HG03039 (cell line): ENCODE results near the gene ASCL2.
"Not testable (repeated sequence)": the region's sequence is repeated elsewhere in the genome, so short reads cannot be mapped to it uniquely, and the experiment has no call there.

ENCODE experiments used
- ATAC-seq: cut with Tn5 transposase; IDR thresholded peaks from one replicate; pipeline ENCODE4 v1.9.1; 2021; ENCODE audit warnings: mild to moderate bottlenecking, moderate library complexity; ENCODE audit not compliant: unreplicated experiment

Gene ASCL2

DNA sequence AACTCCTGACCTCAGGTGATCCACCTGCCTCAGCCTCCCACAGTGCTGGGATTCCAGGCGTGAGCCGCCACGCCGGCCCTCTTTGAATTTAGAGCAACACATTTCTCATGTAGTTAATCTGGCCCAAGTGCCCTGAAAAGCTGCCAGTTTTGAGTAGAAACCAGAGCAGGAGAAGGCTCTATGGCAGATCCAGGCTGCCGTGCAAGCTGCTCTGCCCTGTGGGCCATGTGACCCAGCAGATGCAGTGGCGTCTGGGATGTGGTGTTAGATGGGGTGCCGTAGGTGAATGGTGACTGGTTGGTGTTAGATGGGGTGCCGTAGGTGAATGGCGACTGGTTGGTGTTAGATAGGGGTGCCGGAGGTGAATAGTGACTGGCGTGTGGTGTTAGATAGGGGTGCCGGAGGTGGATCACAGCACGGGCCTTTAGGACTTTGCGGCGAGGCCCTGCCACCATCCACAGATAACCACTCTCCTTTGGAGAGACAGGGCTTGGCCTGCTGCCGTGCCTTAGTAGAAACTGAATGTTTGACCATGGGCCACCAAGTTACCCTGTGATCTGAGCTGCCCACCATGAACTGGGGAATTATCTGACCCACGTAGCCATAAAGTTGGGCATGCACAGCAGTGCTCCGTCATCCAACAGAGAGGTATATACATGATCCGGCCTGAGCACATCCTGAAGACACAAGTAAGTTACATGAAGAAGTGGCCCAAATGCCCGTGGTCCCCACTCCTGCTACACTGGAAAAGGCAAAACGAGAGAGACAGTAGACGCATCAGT lies 32.7 kb downstream of the ASCL2 start:
- ATAC-seq = no peak

- ATAC-seq = not testable (repeated sequence)
These were observed 33.8 kb downstream of the ASCL2 start for GRCh38 chr11:2236381-2237134.

DNA sequence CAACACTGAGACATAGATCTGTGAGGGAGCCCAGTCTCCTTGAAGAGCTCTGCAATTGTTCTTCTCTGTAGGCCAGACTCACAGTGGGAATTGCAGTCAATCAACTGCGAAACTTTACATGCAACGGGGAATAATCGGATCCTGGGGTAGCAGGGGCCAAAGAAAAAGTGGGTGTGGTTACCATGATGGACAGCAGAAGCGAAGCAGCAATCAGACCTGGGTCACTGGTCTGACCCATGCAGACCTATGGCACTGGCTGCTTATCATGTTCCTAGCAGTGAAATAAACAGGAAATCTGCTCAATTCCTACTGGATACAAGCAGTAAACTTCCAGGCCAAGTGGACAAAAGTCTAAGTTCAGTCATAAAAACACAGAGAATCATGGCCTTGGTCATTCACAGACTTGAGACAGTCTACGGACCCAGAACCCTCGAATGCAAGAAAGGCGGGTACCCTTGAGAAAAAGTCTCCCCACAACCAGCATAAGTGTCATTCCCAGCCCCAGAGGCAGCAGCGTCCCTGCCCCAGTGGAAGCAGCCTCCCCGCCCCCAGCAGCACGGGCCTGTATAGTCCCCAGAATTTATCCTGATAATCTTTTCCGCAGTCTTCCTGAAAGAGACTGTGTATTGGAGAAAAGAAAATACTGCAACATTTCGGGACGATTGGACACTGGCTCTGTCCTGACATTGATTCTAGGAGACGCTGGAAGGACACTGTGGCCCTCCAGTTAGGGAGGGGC lies 34.6 kb downstream of the ASCL2 start:
- ATAC-seq = no peak

DNA sequence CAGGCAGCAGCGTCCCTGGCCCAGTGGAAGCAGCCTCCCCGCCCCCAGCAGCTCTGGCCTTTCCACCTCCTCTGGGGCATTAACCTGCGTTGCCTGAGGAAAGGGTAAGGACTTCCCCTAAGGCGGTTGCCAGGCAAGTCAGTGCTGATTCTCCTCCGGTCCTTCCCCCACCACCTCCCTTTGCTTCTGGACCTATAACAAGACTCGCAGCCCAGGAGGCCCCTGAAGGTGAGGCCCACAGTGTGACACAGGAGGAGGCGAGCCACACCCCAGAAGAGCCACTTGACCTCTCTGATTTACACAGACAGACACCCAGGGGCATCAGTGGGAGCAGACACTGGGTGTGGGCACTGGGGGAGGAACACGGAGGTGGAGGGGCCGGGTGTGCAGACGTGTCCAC lies 35.4 kb downstream of the ASCL2 start:
- no peak for ATAC-seq

- no peak for ATAC-seq
These were observed 36.5 kb downstream of the ASCL2 start for GRCh38 chr11:2233693-2234455.

DNA sequence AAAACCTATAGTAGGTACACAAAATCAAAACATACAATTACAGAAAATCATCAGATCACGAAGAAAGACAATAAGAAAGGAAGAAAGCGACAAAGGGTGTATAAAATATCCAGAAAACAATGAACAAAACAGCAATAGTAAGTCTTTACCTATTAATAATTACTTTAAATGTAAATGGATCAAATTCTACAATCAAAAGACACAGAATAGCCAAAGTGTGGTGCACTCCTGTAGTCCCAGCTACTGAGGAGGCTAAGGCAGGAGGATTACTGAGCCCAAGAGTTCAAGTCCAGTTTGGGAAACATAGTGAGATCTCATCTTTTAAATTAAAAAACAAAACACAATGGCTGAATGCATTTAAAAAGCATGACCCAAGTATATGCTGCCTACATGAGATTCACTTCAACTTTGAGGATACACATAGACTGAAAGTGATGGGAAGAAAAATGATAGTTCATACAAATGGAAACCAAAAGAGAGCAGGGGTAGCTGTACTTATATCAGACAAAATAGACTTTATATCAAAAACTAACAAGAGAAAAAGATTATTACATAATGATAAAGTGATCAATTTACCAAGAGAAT lies 40.6 kb downstream of the ASCL2 start:
- no peak for ATAC-seq

DNA sequence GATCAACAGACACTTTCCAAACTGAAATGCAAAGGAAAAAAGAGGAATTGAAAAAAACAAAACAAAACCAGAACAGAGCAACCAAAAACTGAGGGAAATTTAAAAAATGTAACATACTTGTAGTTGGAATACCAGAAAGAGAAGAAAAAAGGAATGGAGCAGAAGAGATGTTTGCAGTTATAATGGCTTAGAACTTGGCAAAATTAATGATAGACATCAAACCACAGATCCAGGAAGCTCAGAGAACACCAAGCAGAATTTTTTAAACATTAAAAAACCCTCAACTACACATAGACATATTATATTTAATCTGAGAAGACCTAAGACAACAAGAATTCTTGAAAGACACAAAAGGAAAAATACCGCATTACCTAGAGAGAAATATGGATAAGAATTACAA lies 46.1 kb downstream of the ASCL2 start:
- no peak for ATAC-seq

GRCh38 chr11:2223153-2223794 lies 47.1 kb downstream of the ASCL2 start:
- ATAC-seq = no peak

DNA sequence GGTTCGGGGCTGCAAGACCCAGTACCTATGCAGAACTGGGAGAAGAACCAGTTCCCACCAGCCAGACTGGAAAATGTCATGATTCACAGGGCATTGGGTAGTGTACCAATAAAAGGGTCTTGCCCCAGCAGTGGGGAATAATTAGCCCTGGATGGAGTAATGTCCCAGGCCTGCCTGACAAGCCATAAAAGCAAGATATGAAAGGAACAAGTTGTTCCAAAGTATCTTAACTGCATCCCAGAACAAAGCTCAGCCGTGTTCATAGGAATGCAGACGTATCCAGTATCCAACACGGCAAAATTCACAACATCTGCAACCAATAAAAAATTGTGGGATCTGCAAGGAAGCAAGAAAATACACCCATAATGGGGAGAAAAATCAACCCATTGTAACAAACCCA lies 47.9 kb downstream of the ASCL2 start:
- no peak for ATAC-seq

DNA sequence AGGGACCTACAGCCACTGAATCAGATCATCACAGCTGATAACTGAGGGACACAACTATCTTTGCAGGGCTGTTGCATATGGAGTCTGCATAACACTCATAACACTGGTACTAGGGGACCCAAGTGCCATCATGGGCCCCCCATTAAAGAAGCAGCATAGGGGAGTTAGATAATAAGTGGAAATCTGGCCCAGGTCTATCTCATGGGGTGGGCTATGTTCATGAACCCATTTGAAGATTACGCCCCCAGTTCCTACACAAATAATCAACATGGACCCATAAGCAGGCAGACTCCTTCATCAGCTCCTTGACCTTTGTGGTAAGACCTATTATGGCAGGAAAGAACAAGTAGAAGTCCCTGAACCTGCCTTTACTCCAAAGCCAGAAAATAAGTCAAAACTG lies 48.8 kb downstream of the ASCL2 start:
- no peak for ATAC-seq

- no peak for ATAC-seq
These were observed 49.4 kb downstream of the ASCL2 start for GRCh38 chr11:2221024-2221423.

- no peak for ATAC-seq
These were observed 50.1 kb downstream of the ASCL2 start for GRCh38 chr11:2220173-2220771.

DNA sequence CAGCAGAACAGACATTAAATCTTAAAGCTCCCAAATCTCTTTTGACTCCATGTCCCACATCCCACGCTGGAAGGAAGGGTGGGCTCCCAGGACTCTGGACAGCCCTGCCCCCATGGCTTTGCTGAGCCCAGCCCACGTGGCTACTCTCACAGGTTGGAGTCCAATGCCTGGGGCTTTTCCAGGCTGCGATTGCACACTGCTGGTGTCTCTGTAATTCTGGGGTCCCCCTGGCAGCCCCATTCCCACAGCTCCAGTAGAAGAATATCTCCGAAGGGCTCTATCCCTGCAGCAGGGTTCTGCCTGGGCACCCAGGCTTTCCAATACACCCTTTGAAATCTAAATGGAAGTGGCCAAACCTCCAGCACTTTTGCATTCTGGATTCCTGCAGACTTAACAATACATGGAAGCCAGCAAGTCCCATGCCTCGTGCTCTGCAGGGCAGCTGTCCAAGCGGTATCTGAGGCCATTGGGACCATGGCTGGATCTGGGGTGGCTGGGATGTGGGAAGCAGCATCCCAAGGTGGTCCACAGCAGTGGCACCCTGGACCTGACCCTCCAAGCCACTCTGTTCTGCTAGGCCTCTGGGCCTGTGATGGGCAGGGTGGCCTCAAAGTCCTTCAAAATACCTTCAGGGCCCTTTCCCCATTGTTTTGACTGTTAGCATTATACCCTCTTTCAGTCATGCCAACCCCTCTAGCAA lies 50.9 kb downstream of the ASCL2 start:
- no peak for ATAC-seq
